Astrocyte of the cerebellum (primary cell): ENCODE results near the gene COL19A1.

Experiments
- DNase-seq: peaks from one replicate; pipeline ENCODE4 v3.0.0-alpha.2; 2011; ENCODE audit warnings: low read depth
- H3K4me3 ChIP-seq: 2 replicates; pipeline ENCODE4 v1.5.1; 2011; ENCODE audit warnings: mild to moderate bottlenecking, low read depth, low read length, moderate library complexity
- CTCF ChIP-seq: IDR thresholded peaks from 2 replicates; pipeline ENCODE4 v1.5.1; 2012; ENCODE audit warnings: low read length, low read depth, moderate library complexity, mild to moderate bottlenecking; ENCODE audit errors: missing control alignments
- in situ Hi-C: cut with HindIII; loops from 2 replicates; pipeline ENCODE4 v1.10.0; 2017; ENCODE audit warnings: low sequenced_read_pairs

The COL19A1 gene

GRCh38 chr6:69935079-69935478, 68.7 kb downstream of the COL19A1 start:
- in situ Hi-C loops = no loop called here
- no peak overlapping the region for H3K4me3 ChIP-seq
- no peak for DNase-seq
- no peak for TF ChIP-seq CTCF

- H3K4me3 ChIP-seq = no peak overlapping the region
- no peak for DNase-seq
- in situ Hi-C loops = no loop called here
- no peak for TF ChIP-seq CTCF
These were observed 70.5 kb downstream of the COL19A1 start for GRCh38 chr6:69936674-69937363.

- in situ Hi-C loops = no loop called here
- no peak for DNase-seq
- no peak overlapping the region for H3K4me3 ChIP-seq
- TF ChIP-seq CTCF = no peak
These were observed 71.2 kb downstream of the COL19A1 start for GRCh38 chr6:69937402-69938136.

- no peak for DNase-seq
- no peak for TF ChIP-seq CTCF
- in situ Hi-C loops = no loop called here
- no peak overlapping the region for H3K4me3 ChIP-seq
These were observed 76.1 kb downstream of the COL19A1 start for GRCh38 chr6:69942485-69942884.

GRCh38 chr6:69945192-69945591, 78.8 kb downstream of the COL19A1 start:
- TF ChIP-seq CTCF = no peak
- no peak for DNase-seq
- in situ Hi-C loops = no loop called here
- no peak overlapping the region for H3K4me3 ChIP-seq

GRCh38 chr6:69948479-69949114, 82.2 kb downstream of the COL19A1 start:
- DNase-seq = no peak
- in situ Hi-C loops = no loop called here
- TF ChIP-seq CTCF = no peak
- H3K4me3 ChIP-seq = no peak overlapping the region
